Lung (tissue), 12 donors: ENCODE data around the gene SLC38A5. TPM values are rescaled to one million over a fixed set of nuclear protein-coding genes. Genes with fewer than 3 reads are reported as not detected.

Experiments
- ATAC-seq: fragments of 200-7000 bp; cut with Tn5 transposase; one replicate; pipeline ENCODE4 v1.9.1; 2020; ENCODE audit warnings: moderate number of reproducible peaks; ENCODE audit not compliant: insufficient read depth, low FRiP score
- DNase-seq, 3 donors: peaks; one replicate each; pipeline ENCODE4 v3.0.0-alpha.2; 2013 to 2017
- H3K27ac ChIP-seq, 2 donors: one replicate each; pipeline ENCODE4 v1.5.1; 2013; ENCODE audit warnings: mild to moderate bottlenecking in 2 of 2, moderate library complexity in 2 of 2, control low read depth in 1 of 2, inconsistent platforms in 1 of 2, low read depth in 1 of 2, low read length in 1 of 2
- H3K27me3 ChIP-seq, 3 donors: one replicate each; pipeline ENCODE4 v1.5.1; 2013; ENCODE audit warnings: low read length in 2 of 3; ENCODE audit not compliant: control insufficient read depth in 3 of 3, insufficient read depth in 3 of 3
- H3K36me3 ChIP-seq, 4 donors: one replicate each; pipeline ENCODE4 v1.5.1; 2013; ENCODE audit warnings: low read length in 4 of 4, mild to moderate bottlenecking in 1 of 4, moderate library complexity in 1 of 4; ENCODE audit not compliant: control insufficient read depth in 4 of 4, insufficient read depth in 4 of 4
- H3K4me1 ChIP-seq, 5 donors: one replicate each; pipeline ENCODE4 v1.5.1; 2013; ENCODE audit warnings: low read length in 5 of 5, mild to moderate bottlenecking in 2 of 5, moderate library complexity in 1 of 5; ENCODE audit not compliant: control insufficient read depth in 5 of 5, insufficient read depth in 5 of 5
- H3K4me3 ChIP-seq: one replicate; pipeline ENCODE4 v1.5.1; 2013; ENCODE audit warnings: mild to moderate bottlenecking, control low read depth, moderate library complexity
- H3K9ac ChIP-seq, 2 donors: one replicate each; pipeline ENCODE4 v1.5.1; 2013; ENCODE audit warnings: low read length in 2 of 2, control low read depth in 1 of 2; ENCODE audit not compliant: insufficient read depth in 1 of 2
- H3K9me3 ChIP-seq, 4 donors: one replicate each; pipeline ENCODE4 v1.5.1; 2013; ENCODE audit warnings: low read length in 3 of 4, mild to moderate bottlenecking in 1 of 4, moderate library complexity in 1 of 4; ENCODE audit not compliant: control insufficient read depth in 4 of 4, insufficient read depth in 3 of 4
- CTCF ChIP-seq: IDR thresholded peaks from 2 replicates; pipeline ENCODE4 v1.5.1; 2012; ENCODE audit warnings: mild to moderate bottlenecking; ENCODE audit errors: control extremely low read depth, extremely low read depth
- WGBS, 2 donors: extraction: QIAGEN DNeasy Blood & Tissue Kit; methylation state at CpG; one replicate each; pipeline ENCODE4 v1.1.7; 2013; 5-methylcytosine and 5-hydroxymethylcytosine counted together
- polyA plus RNA-seq, 2 donors: library from polyadenylated mRNA; stranded (reverse); fragments of 200-250 nt; gene quantifications; one replicate each; pipeline ENCODE4 v1.2.1, GENCODE V29; 2013
- total RNA-seq, 2 donors: library from RNA; depleted of rRNA in 1 of 2; stranded (reverse); fragments of >200 nt in 1 of 2; gene quantifications; one replicate each; pipeline ENCODE4 v1.2.1, GENCODE V29; 2014 to 2021
- donor health status: control.
- donor health status: control.
- donor health status: Bipolar disorder and iron deficiency.
- donor health status: healthy.
- donor health status: DM: yes; HTN: yes; CAD: no.

The SLC38A5 gene
- total and polyA plus RNA-seq, 4 donors = 15.2 to 80.9 (median 48.0) TPM

- Histone ChIP-seq H3K4me3 (no peak overlapping the region), H3K27me3 (no peaks in the 10 kb centered on the region), H3K36me3 (no peaks in the 10 kb centered on the region), H3K4me1 (peaks cover 0 to 4% (median 0%) of the 10 kb centered on the region in 5 donors), H3K9ac (no peak overlapping the region), H3K9me3 (peaks cover 0 to 8% (median 0%) of the 10 kb centered on the region in 4 donors), H3K27ac (no peak overlapping the region)
- WGBS, 2 donors = 72 to 91% methylated on average over 5 of the region's 5 CpGs
- TF ChIP-seq CTCF = no peak
- no peak for DNase-seq
- no peak for ATAC-seq
Observed at GRCh38 chrX:48507246-48507645, 37.2 kb upstream of the SLC38A5 start.

GRCh38 chrX:48505481-48505880 lies 35.4 kb upstream of the SLC38A5 start:
- Histone ChIP-seq H3K9me3 (peaks cover 0 to 8% (median 0%) of the 10 kb centered on the region in 4 donors), H3K27me3 (no peaks in the 10 kb centered on the region), H3K4me3 (no peak overlapping the region), H3K27ac (no peak overlapping the region), H3K36me3 (no peaks in the 10 kb centered on the region), H3K9ac (no peak overlapping the region), H3K4me1 (peaks cover 0 to 4% (median 0%) of the 10 kb centered on the region in 5 donors)
- TF ChIP-seq CTCF = no peak
- DNase-seq = no peak
- no peak for ATAC-seq
- 79 to 87% methylated on average over 5 of the region's 5 CpGs for WGBS, 2 donors

- TF ChIP-seq CTCF = no peak
- no peak overlapping the region for H3K4me3 ChIP-seq
- DNase-seq = no peak
- no peak for ATAC-seq
- no peak overlapping the region for H3K9ac ChIP-seq
- H3K9me3 ChIP-seq = peaks cover 0 to 12% (median 1%) of the 10 kb centered on the region in 4 donors
- 74 to 87% methylated on average over 5 to 7 of the region's 7 CpGs for WGBS, 2 donors
- H3K36me3 ChIP-seq = no peaks in the 10 kb centered on the region
- H3K27ac ChIP-seq = no peak overlapping the region
- H3K4me1 ChIP-seq = no peaks in the 10 kb centered on the region
- no peaks in the 10 kb centered on the region for H3K27me3 ChIP-seq
Observed at GRCh38 chrX:48504261-48504660, 34.2 kb upstream of the SLC38A5 start.

- Histone ChIP-seq H3K9ac (no peak overlapping the region), H3K27me3 (peaks cover 0 to 3% (median 0%) of the 10 kb centered on the region in 3 donors)
- no peak for ATAC-seq
Observed at GRCh38 chrX:48498374-48498809, 28.3 kb upstream of the SLC38A5 start.

More at GRCh38 chrX:48498374-48498809, 28.3 kb upstream of the SLC38A5 start:
- Histone ChIP-seq H3K4me3 (no peak overlapping the region), H3K4me1 (no peaks in the 10 kb centered on the region), H3K36me3 (no peaks in the 10 kb centered on the region), H3K9me3 (peaks cover 0 to 9% (median 1%) of the 10 kb centered on the region in 4 donors), H3K27ac (no peak overlapping the region)
- TF ChIP-seq CTCF = no peak
- DNase-seq = no peak
- 76 to 90% methylated on average over 6 of the region's 6 CpGs for WGBS, 2 donors
